Osteocyte (in vitro differentiated cells): ENCODE measurements around the gene EHD3. TPM values are rescaled to one million over a fixed set of nuclear protein-coding genes. Genes with fewer than 3 reads are reported as not detected.

Experiments
- DNase-seq: peaks from one replicate; pipeline ENCODE4 v3.0.0; 2021; ENCODE audit warnings: mixed read lengths; ENCODE audit not compliant: unreplicated experiment; ENCODE audit errors: extremely low spot score
- H3K27ac Mint-ChIP-seq: one replicate; pipeline ENCODE4 v1.8.0; 2021; ENCODE audit warnings: mild to moderate bottlenecking, mixed read lengths; ENCODE audit not compliant: unreplicated experiment
- H3K27me3 Mint-ChIP-seq: one replicate; pipeline ENCODE4 v1.8.0; 2021; ENCODE audit warnings: mixed read lengths; ENCODE audit not compliant: unreplicated experiment
- H3K36me3 Mint-ChIP-seq: one replicate; pipeline ENCODE4 v1.8.0; 2021; ENCODE audit warnings: mixed read lengths; ENCODE audit not compliant: unreplicated experiment
- H3K4me1 Mint-ChIP-seq: one replicate; pipeline ENCODE4 v1.8.0; 2021; ENCODE audit warnings: mixed read lengths; ENCODE audit not compliant: unreplicated experiment
- H3K4me3 Mint-ChIP-seq: one replicate; pipeline ENCODE4 v1.8.0; 2021; ENCODE audit warnings: mild to moderate bottlenecking, moderate library complexity, mixed read lengths; ENCODE audit not compliant: unreplicated experiment
- H3K9me3 Mint-ChIP-seq: one replicate; pipeline ENCODE4 v1.8.0; 2021; ENCODE audit warnings: mixed read lengths; ENCODE audit not compliant: unreplicated experiment
- CTCF ChIP-seq: fragments of 200-600 bp; sonication (generic); IDR thresholded peaks from 2 replicates; pipeline ENCODE4 v1.5.0; 2021; ENCODE audit warnings: antibody characterized with exemption, mild to moderate bottlenecking, moderate library complexity
- total RNA-seq: library from RNA; stranded (reverse); gene quantifications from 2 replicates; pipeline ENCODE4 v1.2.1, GENCODE V29; 2021

Gene EHD3
- total RNA-seq, 1 donor from 2014 or later, result 25.9 TPM

GRCh38 chr2:31202833-31203232 lies 31.1 kb upstream of the EHD3 start:
- H3K4me3 Mint-ChIP-seq, result no peak overlapping the region
- no peaks in the 10 kb centered on the region for H3K4me1 Mint-ChIP-seq
- no peaks in the 10 kb centered on the region for H3K36me3 Mint-ChIP-seq
- no peak overlapping the region for H3K27ac Mint-ChIP-seq
- peaks cover 15% of the 10 kb centered on the region for H3K27me3 Mint-ChIP-seq
- TF ChIP-seq CTCF, result no peak
- DNase-seq, result peak; percentile 46
- H3K9me3 Mint-ChIP-seq, result peaks cover 4% of the 10 kb centered on the region

- Mint-ChIP-seq H3K4me3 (no peak overlapping the region), H3K36me3 (no peaks in the 10 kb centered on the region), H3K27me3 (peaks cover 11% of the 10 kb centered on the region), H3K4me1 (no peaks in the 10 kb centered on the region), H3K9me3 (peaks cover under 1% of the 10 kb centered on the region), H3K27ac (no peak overlapping the region)
- TF ChIP-seq CTCF, result no peak
- DNase-seq, result no peak
Measured at GRCh38 chr2:31203916-31204315, 30.0 kb upstream of the EHD3 start.

GRCh38 chr2:31204783-31205182 lies 29.2 kb upstream of the EHD3 start:
- Mint-ChIP-seq H3K9me3 (no peaks in the 10 kb centered on the region), H3K27me3 (peaks cover 8% of the 10 kb centered on the region), H3K27ac (no peak overlapping the region), H3K4me3 (no peak overlapping the region), H3K4me1 (no peaks in the 10 kb centered on the region), H3K36me3 (no peaks in the 10 kb centered on the region)
- no peak for DNase-seq
- TF ChIP-seq CTCF, result no peak

GRCh38 chr2:31205186-31205585 lies 28.8 kb upstream of the EHD3 start:
- H3K4me3 Mint-ChIP-seq, result no peak overlapping the region
- DNase-seq, result peak; percentile 74

GRCh38 chr2:31205613-31206012 lies 28.3 kb upstream of the EHD3 start:
- H3K36me3 Mint-ChIP-seq, result no peaks in the 10 kb centered on the region
- H3K4me3 Mint-ChIP-seq, result no peak overlapping the region
- DNase-seq, result peak; percentile 76
- H3K27me3 Mint-ChIP-seq, result peaks cover 8% of the 10 kb centered on the region
- no peak overlapping the region for H3K27ac Mint-ChIP-seq
- TF ChIP-seq CTCF, result no peak
- no peaks in the 10 kb centered on the region for H3K9me3 Mint-ChIP-seq
- H3K4me1 Mint-ChIP-seq, result no peaks in the 10 kb centered on the region

More at GRCh38 chr2:31205186-31205585, 28.8 kb upstream of the EHD3 start:
- no peak for TF ChIP-seq CTCF
- Mint-ChIP-seq H3K27ac (no peak overlapping the region), H3K36me3 (no peaks in the 10 kb centered on the region), H3K4me1 (no peaks in the 10 kb centered on the region), H3K9me3 (no peaks in the 10 kb centered on the region), H3K27me3 (peaks cover 8% of the 10 kb centered on the region)
